GM15510 (cell line): ENCODE results near the gene LIN7A.

Source experiments
- POLR2A ChIP-seq: IDR thresholded peaks from 3 replicates; pipeline ENCODE4 v1.6.1; 2011; ENCODE audit warnings: borderline replicate concordance; ENCODE audit not compliant: insufficient read length; ENCODE audit errors: extremely low read depth

LIN7A gene

GRCh38 chr12:80938397-80938796 is 663 bp upstream of the LIN7A start:
- TF ChIP-seq POLR2A: no peak

DNA sequence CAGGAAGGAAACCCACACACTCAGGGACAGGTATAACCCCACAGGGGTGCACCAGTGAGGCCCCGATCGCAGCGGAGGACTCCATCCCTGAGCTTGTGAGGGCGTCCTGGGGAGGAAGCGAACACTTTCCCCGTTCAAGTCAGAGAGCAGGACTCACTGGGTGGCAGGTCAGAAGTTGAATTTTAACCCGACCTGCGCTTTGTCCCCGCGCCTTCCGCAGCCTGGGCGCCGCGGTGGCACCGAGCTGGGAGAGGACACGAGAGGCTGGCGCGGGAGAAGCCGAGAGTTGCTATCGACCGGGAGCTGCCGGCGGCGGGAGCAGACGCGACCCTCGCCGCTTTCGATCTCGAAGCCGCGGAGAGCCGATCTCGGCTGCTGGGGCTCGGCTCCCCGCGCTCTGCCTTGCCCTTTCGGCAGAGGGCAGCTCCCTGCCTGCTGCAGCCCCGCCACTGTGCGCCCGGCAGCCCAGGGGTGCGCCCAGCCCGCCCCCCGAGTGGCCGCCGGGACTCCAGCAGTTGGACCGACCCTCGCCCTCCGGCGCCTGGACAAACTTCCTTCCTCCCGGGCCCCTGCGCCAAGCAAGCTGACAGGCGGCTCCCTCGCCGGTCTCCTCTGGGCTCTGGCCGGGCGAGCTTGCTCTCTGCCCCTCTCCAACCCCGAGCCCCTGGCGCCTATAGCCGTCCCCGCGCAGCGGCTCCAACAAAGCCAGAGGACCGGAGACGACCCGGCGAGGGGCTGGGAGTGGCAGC is 918 bp downstream of the LIN7A start:
- no peak for TF ChIP-seq POLR2A

- no peak for TF ChIP-seq POLR2A
These were observed 1.4 kb downstream of the LIN7A start for GRCh38 chr12:80936353-80936641.

GRCh38 chr12:80935111-80935510 is 2.6 kb downstream of the LIN7A start:
- no peak for TF ChIP-seq POLR2A

- TF ChIP-seq POLR2A: no peak
These were observed 11.8 kb downstream of the LIN7A start for GRCh38 chr12:80925983-80926382.

DNA sequence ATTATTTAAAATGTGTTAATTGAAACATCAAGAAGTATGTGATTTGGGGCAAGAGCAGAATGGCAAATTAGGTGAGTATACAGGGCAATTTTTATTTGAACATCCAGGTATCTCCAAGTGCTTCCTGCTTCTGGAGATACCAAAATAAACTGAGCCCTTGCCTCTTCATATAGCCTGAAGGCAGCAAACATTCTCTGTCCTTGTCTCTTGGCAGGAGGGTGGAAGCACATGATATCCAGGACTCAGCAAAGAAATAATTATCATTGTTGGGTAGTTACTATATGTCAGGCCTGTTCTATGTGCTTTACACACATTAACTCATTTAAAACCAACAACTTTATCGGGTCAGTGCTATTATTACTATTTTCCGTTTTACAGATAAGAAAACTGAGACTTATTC is 12.5 kb downstream of the LIN7A start:
- TF ChIP-seq POLR2A: no peak

DNA sequence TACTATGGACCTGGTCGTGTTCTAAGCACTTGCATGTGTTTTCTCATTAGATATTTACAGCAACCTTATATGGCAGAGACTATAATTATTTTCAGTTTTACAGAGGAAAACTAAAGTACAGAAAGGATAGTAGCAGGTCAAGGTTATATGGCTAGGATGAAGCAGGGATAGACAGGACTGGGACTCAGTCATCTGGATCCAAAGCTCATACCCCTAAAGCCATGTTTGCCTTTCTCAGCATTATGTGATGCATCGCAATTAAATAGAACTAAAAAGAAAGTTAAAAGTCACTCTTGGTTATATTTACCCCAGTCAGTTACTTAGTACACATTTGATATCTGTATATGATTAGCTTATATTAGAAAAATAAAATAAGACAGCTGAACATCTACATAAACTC is 13.3 kb downstream of the LIN7A start:
- no peak for TF ChIP-seq POLR2A

- no peak for TF ChIP-seq POLR2A
These were observed 17.7 kb downstream of the LIN7A start for GRCh38 chr12:80920006-80920405.

DNA sequence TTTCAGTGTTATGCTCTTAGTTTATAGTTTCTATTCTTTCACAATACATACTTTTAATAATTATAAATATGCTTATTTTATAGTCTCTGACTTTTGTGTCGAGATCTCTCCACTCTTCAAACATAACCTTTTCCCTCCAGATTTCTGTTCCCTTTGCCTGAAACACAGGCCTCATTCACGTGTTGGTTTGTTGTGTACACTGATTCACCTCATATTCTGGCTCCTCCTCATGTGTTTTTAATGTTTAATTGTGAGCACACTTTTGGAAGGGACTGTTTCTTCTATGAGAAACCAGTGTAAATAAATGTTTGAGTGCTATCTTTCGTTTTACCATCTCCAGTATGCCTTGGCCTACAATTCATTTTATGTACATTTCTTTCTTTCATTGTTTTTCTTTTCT is 20.1 kb downstream of the LIN7A start:
- TF ChIP-seq POLR2A: no peak

- no peak for TF ChIP-seq POLR2A
These were observed 24.6 kb downstream of the LIN7A start for GRCh38 chr12:80912901-80913770.

DNA sequence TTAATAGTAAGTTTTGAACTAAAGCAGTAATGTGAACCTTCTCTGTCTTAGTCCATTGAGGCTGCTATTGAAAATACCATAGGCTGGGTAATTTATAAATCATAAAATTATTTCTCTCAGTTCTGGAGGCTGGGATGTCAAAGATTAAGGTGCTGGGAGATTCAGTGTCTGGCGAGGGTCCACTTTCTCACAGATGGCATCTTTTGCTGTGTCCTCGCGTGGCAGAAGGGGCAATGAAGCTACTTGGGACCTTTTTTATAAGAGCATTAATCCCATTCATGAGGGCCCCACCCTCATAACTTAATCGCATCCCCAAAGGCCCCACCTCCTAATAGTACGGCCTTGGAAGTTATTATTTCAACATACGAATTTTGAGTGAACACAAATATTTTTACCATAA is 28.4 kb downstream of the LIN7A start:
- no peak for TF ChIP-seq POLR2A

GRCh38 chr12:80902711-80903110 is 35.0 kb downstream of the LIN7A start:
- TF ChIP-seq POLR2A: no peak

DNA sequence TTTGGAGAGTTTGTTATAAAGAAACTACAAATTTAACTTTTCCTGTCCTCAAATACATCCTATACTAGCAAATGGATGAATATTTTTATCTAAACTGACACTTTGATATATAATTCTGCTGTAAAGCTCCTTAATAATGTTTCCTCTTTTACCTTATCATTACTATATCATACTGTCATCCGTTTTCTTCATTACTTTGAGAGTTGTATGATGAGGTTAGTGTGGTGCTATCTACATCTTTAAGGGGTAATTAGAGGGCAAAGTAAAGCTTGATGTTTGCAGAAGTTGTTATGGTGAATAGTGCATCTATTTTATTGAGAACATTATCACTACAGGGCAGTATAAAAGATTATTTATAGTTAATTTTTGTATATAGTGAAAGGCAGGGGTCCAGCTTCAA is 36.1 kb downstream of the LIN7A start:
- no peak for TF ChIP-seq POLR2A

DNA sequence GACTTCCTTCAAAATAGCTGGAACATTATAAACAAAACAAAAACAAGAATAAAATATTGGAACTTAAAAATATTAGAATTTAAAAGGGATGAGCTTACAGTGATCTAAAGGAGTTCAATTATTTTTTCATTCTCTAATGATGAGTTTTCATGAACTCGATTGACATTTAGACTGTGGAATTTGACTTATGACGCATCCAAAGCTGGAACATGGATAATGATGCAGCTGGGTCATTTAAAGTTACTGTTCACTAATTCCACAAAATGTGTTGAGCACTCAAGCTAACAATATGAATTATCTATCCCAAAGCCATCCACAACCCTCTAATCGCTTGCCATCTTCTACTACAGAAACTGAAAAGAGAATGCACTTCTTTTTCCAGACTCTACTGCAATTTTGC is 42.5 kb downstream of the LIN7A start:
- no peak for TF ChIP-seq POLR2A

GRCh38 chr12:80894179-80894578 is 43.6 kb downstream of the LIN7A start:
- TF ChIP-seq POLR2A: no peak
